ENCODE measurements around the gene COTL1. TPM values are rescaled to one million over a fixed set of nuclear protein-coding genes. Genes with fewer than 3 reads are reported as not detected.
A peak's percentile ranks its signal among the peaks of the same experiment; 100 is the strongest.

The COTL1 gene
- total RNA-seq, 1 donor from 2014 or later: 487 TPM

GRCh38 chr16:84603140-84603816 lies 14.6 kb downstream of the COTL1 start:
- DNase-seq (no peak), ATAC-seq (ENCODE audit: low read depth) (no peak)
- Mint-ChIP-seq H3K9me3 (no peaks in the 10 kb centered on the region), H3K36me3 (ENCODE audit: low read depth) (peaks cover 21% of the 10 kb centered on the region), H3K27ac (peak overlapping the region; percentile 97), H3K4me1 (peaks cover 95% of the 10 kb centered on the region), H3K4me3 (peak overlapping the region; percentile 76), H3K27me3 (no peaks in the 10 kb centered on the region)
- ChIA-PET CTCF (interaction anchor here (0.8 kb wide), 1 partner anchor 95 kb away, joined by 3 read pairs; no protein-coding TSS in a partner anchor), POLR2A (interaction anchor here (0.6 to 12.5 kb wide), 11 partner anchors 10 to 1153 kb away, joined by 3 to 333 read pairs (median 5); partner anchors contain the start of gene COTL1)
- no peak for TF ChIP-seq CTCF (IDR thresholded peaks at IDR 0.05)
- intact Hi-C loops (cut with micrococcal nuclease): loop anchor here (10.0 kb wide), 1 partner anchor 1152 kb away; the partner anchor contains the start of gene C16orf74

DNA sequence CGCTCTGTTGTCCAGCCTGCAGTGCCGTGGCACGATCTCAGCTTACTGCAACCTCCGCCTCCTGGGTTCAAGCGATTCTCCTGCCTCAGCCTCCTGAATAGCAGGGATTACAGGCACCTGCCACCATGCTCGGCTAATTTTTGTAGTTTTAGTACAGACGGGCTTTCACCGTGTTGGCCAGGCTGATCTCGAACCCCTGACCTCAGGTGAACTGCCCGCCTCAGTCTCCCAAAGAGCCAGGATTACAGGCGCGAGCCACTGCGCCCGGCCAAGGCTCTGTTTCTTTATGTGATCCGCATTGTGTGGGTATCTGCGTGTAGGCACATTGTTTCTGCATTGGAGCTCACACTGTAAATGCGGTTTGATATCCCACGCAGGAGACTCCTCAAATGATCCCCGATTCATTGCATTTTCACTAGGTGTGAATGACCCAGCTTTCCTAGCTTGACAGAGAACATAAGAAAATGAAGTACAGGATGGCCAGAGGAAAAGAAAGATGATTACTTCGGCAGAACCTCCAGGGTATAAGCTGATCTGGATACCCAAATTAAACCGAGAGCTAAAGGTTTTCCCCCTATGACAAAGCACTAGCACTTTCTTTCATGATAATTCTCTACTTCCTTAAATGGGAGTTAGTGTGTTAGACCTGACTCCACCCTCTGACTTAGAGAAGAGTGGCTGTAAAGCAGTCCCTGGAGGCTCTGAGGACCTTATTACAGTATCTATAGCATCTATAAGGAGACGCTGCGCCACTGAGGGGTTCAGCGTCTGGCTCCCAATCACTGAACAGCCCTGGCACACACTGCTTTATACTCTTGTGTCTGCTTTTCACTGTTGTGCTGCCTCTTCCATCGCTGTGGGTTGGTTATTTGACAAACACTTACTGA lies 17.3 kb downstream of the COTL1 start:
- no peaks in the 10 kb centered on the region for H3K9me3 Mint-ChIP-seq
- H3K27me3 Mint-ChIP-seq: no peaks in the 10 kb centered on the region
- TF ChIP-seq CTCF (IDR thresholded peaks at IDR 0.05): no peak
- ChIA-PET POLR2A (interaction anchor here (0.7 to 12.5 kb wide), 17 partner anchors 8 to 709 kb away, joined by 3 to 333 read pairs (median 9); partner anchors contain the start of genes COTL1 and MBTPS1), CTCF (interaction anchor here (0.8 to 4.2 kb wide), 8 partner anchors 15 to 138 kb away, joined by 3 to 17 read pairs (median 4); no protein-coding TSS in a partner anchor)
- peak; percentile 70 for ATAC-seq (ENCODE audit: low read depth)
- intact Hi-C loops (cut with micrococcal nuclease): loop anchor here (1.0 to 10.0 kb wide), 3 partner anchors 8 to 1154 kb away; partner anchors contain the start of gene C16orf74
- H3K36me3 Mint-ChIP-seq (ENCODE audit: low read depth): peaks cover 22% of the 10 kb centered on the region
- H3K27ac Mint-ChIP-seq: peak overlapping the region; percentile 97
- H3K4me3 Mint-ChIP-seq: peak overlapping the region; percentile 82
- no peak for DNase-seq
- peaks cover 95% of the 10 kb centered on the region for H3K4me1 Mint-ChIP-seq

GRCh38 chr16:84599521-84600202 lies 18.2 kb downstream of the COTL1 start:
- H3K9me3 Mint-ChIP-seq: no peaks in the 10 kb centered on the region
- peaks cover 25% of the 10 kb centered on the region for H3K36me3 Mint-ChIP-seq (ENCODE audit: low read depth)
- TF ChIP-seq CTCF (IDR thresholded peaks at IDR 0.05): no peak
- peak overlapping the region; percentile 97 for H3K27ac Mint-ChIP-seq
- intact Hi-C loops (cut with micrococcal nuclease): loop anchor here (1.0 to 10.0 kb wide), 5 partner anchors 9 to 1155 kb away; partner anchors contain the start of genes C16orf74 and COTL1
- no peaks in the 10 kb centered on the region for H3K27me3 Mint-ChIP-seq
- ATAC-seq (ENCODE audit: low read depth) (peak; percentile 40), DNase-seq (peak; percentile 55)
- POLR2A ChIA-PET: interaction anchor here (0.6 to 12.5 kb wide), 16 partner anchors 8 to 484 kb away, joined by 3 to 333 read pairs (median 9); partner anchors contain the start of genes COTL1 and KLHL36
- peak overlapping the region; percentile 82 for H3K4me3 Mint-ChIP-seq
- peaks cover 94% of the 10 kb centered on the region for H3K4me1 Mint-ChIP-seq
- CTCF ChIA-PET: interaction anchor here (0.8 to 4.2 kb wide), 9 partner anchors 14 to 127 kb away, joined by 3 to 17 read pairs (median 4); no protein-coding TSS in a partner anchor

DNA sequence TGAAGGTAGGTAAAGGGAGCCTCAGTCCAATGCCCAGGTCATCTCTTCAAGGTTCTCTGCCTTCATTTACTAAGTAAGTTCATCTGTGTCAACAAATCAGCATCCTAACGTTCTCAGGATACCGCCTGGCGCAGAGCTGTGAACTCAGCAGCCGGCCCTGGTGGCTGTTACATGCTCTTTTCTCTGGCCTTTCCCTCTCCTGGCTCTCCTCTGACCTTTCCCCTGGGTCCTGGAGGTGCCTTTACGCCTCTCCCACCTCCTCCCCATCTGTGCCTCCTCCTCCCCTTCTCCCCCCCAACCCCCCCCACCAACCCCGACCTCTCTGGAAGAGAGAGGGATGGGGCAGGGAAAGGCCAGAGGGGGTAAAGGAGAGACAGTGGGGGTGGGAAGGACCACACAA lies 19.5 kb downstream of the COTL1 start:
- CTCF ChIA-PET: interaction anchor here (1.1 to 4.2 kb wide), 5 partner anchors 17 to 128 kb away, joined by 3 to 17 read pairs (median 4); no protein-coding TSS in a partner anchor
- H3K36me3 Mint-ChIP-seq (ENCODE audit: low read depth): peaks cover 31% of the 10 kb centered on the region
- intact Hi-C loops (cut with micrococcal nuclease): no loop called here

More for the DNA sequence above, 19.5 kb downstream of the COTL1 start:
- peak overlapping the region; percentile 71 for H3K4me3 Mint-ChIP-seq
- DNase-seq (no peak), ATAC-seq (ENCODE audit: low read depth) (no peak)
- TF ChIP-seq CTCF (IDR thresholded peaks at IDR 0.05): no peak
- peak overlapping the region; percentile 97 for H3K27ac Mint-ChIP-seq
- POLR2A ChIA-PET: interaction anchor here (0.9 to 12.5 kb wide), 9 partner anchors 9 to 140 kb away, joined by 3 to 333 read pairs (median 29); partner anchors contain the start of gene COTL1
- no peaks in the 10 kb centered on the region for H3K9me3 Mint-ChIP-seq
- H3K27me3 Mint-ChIP-seq: no peaks in the 10 kb centered on the region
- H3K4me1 Mint-ChIP-seq: peaks cover 98% of the 10 kb centered on the region
